Hematopoietic multipotent progenitor cell treated with erythropoietin and hydrocortisone succinate and interleukin-3 and kit ligand, for 15 days (in vitro differentiated cells): Measurements from ENCODE around the gene TP73.

ENCODE experiments used
- DNase-seq: peaks from one replicate; pipeline ENCODE4 v3.0.0-alpha.2; 2015; ENCODE audit warnings: low spot score

TP73 gene

DNA sequence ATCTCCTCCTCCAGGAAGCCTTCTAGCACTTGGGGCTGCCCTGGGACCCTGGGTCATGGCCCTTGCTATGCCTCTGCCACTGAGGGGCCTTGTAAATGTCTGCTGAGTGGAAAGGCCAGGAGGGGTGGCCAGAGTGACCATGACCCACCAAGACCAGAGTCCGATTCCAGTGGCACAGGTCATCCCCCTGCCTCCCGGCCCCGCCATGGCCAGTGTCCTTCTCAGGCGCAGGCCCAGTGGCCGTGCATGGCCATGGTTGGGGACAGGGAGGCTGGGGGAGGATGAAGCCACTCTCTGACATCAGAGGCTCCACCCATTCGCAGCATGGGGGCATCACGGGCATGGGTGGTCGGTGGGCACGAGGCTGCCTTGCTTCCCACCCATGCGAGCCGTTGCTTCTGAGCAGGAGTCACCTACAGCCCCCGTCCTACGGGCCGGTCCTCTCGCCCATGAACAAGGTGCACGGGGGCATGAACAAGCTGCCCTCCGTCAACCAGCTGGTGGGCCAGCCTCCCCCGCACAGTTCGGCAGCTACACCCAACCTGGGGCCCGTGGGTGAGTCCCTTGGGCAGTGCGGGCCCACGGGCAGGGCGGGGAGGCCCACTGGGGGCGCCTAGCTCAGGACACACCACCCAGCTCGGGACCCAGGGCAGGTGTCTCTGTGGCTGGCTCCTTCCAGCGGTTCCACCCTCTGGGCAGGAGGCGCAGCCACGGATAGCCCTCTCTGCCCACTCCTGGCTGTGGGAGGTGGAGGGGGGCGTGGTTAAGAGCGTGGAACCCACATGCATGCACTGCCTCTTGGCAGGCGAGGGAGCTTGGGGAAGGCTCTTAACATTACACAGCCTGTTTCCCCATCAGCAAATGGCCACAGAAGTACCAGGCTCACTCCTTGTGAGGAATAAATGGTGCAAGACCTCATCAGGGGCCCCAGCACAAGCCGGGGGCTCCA lies 77.6 kb downstream of the TP73 start:
- DNase-seq: no peak

DNA sequence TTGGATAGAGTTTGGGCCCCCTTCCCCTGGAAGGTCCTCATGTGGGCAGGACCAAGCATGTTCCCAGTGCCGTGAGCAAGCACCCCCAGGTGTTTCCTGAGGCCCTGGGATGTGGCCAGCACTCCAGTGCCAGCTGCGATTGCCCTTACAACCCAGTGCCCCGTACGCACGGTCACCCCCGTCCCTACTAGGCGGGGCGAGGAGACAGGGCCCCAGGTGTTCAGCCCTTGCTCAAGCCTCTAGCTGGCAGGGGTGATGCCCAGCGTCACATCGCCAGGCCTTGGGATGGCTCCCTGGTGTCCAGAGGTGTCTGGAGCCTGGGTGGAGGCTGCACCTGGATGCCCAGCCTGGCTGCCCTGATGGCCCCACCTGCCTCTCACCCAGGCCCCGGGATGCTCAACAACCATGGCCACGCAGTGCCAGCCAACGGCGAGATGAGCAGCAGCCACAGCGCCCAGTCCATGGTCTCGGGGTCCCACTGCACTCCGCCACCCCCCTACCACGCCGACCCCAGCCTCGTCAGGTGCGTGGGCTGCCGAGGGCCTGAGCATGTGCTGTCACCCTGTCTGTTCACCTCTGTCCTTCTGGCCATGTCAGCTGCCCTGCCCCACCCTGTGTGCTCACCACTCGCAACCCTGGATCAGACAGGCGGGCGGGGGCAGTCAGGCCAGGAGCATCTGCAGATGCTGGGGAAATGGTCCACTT lies 78.4 kb downstream of the TP73 start:
- DNase-seq: no peak

- DNase-seq: no peak
Measured at GRCh38 chr1:3731583-3732433, 79.5 kb downstream of the TP73 start.

DNA sequence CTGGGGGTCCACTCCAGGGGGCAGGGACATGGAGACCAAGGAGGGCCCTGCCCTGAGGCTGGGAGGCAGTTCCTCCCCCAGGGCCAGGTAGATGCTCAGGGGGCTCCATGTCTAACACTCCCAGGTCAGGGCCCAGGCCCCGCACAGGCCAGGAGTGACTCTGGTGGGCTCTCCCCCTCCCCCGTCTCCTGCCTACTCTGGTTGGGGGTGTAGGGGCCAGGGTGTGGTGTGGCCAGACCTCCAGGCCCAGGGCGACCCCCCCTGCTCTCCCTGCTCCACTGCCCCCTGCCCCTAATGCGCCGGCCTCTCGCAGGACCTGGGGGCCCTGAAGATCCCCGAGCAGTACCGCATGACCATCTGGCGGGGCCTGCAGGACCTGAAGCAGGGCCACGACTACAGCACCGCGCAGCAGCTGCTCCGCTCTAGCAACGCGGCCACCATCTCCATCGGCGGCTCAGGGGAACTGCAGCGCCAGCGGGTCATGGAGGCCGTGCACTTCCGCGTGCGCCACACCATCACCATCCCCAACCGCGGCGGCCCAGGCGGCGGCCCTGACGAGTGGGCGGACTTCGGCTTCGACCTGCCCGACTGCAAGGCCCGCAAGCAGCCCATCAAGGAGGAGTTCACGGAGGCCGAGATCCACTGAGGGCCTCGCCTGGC lies 80.2 kb downstream of the TP73 start:
- DNase-seq: no peak

DNA sequence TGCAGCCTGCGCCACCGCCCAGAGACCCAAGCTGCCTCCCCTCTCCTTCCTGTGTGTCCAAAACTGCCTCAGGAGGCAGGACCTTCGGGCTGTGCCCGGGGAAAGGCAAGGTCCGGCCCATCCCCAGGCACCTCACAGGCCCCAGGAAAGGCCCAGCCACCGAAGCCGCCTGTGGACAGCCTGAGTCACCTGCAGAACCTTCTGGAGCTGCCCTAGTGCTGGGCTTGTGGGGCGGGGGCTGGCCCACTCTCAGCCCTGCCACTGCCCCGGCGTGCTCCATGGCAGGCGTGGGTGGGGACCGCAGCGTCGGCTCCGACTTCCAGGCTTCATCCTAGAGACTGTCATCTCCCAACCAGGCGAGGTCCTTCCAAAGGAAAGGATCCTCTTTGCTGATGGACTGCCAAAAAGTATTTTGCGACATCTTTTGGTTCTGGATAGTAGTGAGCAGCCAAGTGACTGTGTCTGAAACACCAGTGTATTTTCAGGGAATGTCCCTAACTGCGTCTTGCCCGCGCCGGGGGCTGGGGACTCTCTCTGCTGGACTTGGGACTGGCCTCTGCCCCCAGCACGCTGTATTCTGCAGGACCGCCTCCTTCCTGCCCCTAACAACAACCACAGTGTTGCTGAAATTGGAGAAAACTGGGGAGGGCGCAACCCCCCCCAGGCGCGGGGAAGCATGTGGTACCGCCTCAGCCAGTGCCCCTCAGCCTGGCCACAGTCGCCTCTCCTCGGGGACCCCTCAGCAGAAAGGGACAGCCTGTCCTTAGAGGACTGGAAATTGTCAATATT lies 81.0 kb downstream of the TP73 start:
- no peak for DNase-seq

GRCh38 chr1:3733883-3734589 lies 81.7 kb downstream of the TP73 start:
- DNase-seq: no peak

- no peak for DNase-seq
Measured at GRCh38 chr1:3734602-3735001, 82.3 kb downstream of the TP73 start.

DNA sequence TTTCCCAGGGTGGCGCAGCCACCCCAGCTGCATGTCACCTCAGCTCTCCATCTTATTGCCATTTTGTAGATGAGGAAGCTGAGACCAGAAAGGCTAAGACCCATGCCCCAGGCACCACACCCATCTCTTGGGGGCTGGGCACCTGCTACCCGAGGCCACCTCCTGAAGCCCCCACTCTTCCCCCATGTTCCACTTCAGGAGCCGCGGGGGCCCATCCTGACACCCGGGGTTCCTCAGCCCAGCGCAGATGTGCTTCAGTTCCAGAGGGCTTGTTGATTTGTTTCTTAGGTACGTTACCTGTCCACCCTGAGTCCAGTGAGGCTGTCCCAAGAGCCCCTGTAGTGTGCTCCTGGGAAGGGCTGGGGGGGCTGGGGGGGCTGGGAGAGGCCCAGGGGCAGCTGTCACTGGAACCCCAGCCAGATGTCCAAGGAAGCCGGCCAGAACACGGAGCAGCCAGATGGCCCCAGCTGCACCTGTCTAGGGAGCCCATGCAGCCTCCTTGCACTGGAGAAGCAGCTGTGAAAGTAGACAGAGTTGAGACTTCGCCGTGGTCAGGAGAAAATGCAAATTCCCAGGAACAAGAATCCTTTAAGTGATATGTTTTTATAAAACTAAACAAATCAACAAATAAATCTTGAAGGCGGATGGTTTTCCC lies 82.8 kb downstream of the TP73 start:
- DNase-seq: no peak

DNA sequence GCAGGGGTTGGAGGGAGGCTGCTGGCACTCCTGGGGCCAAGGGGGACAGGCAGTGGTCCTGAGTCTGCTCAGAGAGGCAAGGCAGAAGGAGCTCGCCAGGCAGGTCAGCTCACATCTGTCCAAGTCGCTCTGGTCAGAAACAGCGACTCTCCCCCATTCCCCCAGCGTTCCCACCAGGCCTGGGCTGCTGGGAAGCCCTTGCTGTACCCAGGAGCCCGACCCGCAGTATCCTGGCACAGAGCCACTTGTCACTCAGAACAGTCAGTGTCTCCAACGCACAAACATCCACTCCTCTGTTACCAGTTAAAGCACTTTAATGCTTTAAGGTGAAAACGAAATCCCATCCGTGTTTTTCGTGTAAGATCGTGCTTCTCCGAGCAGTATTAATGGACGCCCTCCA lies 83.4 kb downstream of the TP73 start:
- no peak for DNase-seq

GRCh38 chr1:3736131-3736561 lies 83.8 kb downstream of the TP73 start:
- DNase-seq: no peak

DNA sequence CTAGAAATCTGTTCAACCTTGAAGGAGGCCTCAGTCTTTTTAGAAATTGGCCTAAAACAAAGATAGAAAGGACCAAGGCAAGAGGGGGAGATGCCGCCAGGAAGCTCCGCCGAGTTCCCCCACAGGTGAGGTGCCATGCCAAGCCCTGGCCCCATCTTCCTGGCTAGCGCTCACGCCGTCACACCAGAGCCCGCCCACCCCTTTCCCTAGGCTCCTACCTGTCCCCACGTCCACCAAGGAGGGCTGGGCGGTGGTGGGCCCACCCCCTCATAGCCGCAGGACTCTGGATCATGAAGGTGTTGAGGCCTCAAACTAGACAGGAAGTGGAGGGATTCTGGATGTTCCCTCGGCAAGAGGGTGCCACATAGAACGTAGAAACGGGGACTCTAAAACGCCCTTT lies 84.4 kb downstream of the TP73 start:
- DNase-seq: no peak

- DNase-seq: no peak
Measured at GRCh38 chr1:3738943-3739342, 86.6 kb downstream of the TP73 start.

DNA sequence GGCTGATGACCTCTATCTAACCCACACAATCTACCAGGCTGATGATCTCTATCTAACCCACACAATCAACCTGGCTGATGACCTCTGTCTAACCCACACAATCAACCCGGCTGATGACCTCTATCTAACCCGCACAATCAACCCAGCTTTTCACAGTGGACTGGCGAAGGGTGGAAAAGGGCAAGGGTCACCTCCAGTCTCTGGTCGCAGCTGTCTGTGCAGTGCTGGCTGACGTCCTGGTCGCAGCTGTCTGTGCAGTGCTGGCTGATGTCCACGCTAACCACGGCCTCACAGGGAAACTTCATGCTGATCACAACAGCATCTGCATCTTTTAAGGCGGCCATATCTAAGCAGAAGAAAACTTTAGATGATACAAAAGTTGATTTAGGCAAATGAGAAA lies 87.7 kb downstream of the TP73 start:
- DNase-seq: no peak

DNA sequence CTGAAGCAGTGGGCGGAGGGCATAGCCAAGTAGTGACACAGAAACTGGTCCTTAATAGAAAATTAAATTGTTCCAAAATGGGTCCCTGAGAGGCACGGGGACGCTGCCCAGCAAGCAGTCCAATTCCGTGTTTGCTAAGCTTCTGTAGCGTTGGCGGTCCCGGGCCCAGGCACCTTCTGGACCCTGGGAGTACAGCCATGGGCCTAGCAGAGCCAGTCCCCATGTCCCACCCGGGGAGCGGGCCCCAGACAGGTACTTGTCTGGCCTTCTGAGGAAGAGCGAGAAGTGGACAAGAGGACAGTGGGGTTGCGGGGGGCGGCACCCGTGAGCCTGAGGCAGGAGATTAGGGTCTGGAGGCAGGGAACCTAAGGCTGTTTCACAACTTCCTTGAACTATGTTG lies 88.4 kb downstream of the TP73 start:
- no peak for DNase-seq

- no peak for DNase-seq
Measured at GRCh38 chr1:3741566-3742438, 89.5 kb downstream of the TP73 start.

GRCh38 chr1:3742439-3743298 lies 90.4 kb downstream of the TP73 start:
- no peak for DNase-seq

- DNase-seq: no peak
Measured at GRCh38 chr1:3743421-3743820, 91.1 kb downstream of the TP73 start.

DNA sequence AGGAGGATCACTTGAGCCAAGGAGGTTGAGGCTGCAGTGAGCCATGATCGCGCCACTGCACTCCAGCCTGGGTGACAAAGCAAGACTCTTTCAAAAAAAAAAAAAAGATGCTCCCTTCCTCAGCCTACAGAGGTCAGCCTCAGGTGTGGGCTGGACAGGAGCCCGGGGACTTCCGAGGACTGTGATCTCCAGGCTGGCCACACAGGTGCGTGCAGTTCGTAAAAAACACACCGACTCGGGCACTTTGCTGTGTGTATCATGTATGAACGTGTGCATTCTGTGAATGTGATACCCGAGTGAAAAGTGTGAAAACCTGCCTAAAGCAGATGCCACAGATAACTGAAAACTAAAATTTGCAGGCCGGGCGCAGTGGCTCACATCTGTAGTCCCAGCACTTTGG lies 91.5 kb downstream of the TP73 start:
- no peak for DNase-seq
